Breast epithelium (tissue), 3 donors: ENCODE results near the gene BMI1.
"Not testable (repeated sequence)": the region's sequence is repeated elsewhere in the genome, so short reads cannot be mapped to it uniquely, and the experiment has no call there.

Source experiments
- POLR2A ChIP-seq: fragments of 450-650 bp; IDR thresholded peaks from one replicate; pipeline ENCODE4 v1.6.1; 2016; ENCODE audit warnings: antibody characterized with exemption, mild to moderate bottlenecking, moderate library complexity
- TF ChIP-seq, protein P1 (sequence below), 3 donors: fragments of 450-650 bp; IDR thresholded peaks; one replicate each; pipeline ENCODE4 v1.5.1; 2016 to 2017; ENCODE audit warnings: antibody characterized with exemption in 3 of 3, mild to moderate bottlenecking in 3 of 3, moderate library complexity in 3 of 3

DNA sequence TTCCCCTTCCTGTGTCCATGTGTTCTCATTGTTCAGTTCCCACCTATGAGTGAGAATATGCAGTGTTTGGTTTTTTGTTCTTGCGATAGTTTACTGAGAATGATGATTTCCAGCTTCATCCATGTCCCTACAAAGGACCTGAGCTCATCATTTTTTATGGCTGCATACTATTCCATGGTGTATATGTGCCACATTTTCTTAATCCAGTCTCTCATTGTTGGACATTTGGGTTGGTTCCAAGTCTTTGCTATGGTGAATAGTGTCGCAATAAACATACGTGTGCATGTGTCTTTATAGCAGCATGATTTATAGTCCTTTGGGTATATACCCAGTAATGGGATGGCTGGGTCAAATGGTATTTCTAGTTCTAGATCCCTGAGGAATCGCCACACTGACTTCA lies 36.9 kb downstream of the BMI1 start:
- TF ChIP-seq POLR2A = not testable (repeated sequence)
- TF ChIP-seq, protein P1, sequence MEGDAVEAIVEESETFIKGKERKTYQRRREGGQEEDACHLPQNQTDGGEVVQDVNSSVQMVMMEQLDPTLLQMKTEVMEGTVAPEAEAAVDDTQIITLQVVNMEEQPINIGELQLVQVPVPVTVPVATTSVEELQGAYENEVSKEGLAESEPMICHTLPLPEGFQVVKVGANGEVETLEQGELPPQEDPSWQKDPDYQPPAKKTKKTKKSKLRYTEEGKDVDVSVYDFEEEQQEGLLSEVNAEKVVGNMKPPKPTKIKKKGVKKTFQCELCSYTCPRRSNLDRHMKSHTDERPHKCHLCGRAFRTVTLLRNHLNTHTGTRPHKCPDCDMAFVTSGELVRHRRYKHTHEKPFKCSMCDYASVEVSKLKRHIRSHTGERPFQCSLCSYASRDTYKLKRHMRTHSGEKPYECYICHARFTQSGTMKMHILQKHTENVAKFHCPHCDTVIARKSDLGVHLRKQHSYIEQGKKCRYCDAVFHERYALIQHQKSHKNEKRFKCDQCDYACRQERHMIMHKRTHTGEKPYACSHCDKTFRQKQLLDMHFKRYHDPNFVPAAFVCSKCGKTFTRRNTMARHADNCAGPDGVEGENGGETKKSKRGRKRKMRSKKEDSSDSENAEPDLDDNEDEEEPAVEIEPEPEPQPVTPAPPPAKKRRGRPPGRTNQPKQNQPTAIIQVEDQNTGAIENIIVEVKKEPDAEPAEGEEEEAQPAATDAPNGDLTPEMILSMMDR (IDR thresholded peaks at IDR 0.05) = not testable (repeated sequence)
